ENCODE results near the gene KRTAP9-1.
"Not testable (repeated sequence)": the region's sequence is repeated elsewhere in the genome, so short reads cannot be mapped to it uniquely, and the experiment has no call there.

KRTAP9-1 gene

DNA sequence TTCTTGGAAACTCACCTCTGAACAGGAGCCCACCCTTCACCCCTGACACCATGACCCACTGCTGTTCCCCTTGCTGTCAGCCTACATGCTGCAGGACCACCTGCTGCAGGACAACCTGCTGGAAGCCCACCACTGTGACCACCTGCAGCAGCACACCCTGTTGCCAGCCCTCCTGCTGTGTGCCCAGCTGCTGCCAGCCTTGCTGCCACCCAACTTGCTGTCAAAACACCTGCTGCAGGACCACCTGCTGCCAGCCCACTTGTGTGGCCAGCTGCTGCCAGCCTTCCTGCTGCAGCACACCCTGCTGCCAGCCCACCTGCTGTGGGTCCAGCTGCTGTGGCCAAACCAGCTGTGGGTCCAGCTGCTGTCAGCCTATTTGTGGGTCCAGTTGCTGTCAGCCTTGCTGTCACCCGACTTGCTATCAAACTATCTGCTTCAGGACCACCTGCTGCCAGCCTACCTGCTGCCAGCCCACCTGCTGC lies at the start of gene KRTAP9-1:
KRTAP9-1 (plus strand) TSS at position 51 of the 482 bp plus-strand sequence; CDS start at position 51, 0 bp downstream.
- not testable (repeated sequence) for H3K9me3 ChIP-seq (ENCODE audit: control insufficient read depth, insufficient read depth, low read length); H3K4me1 ChIP-seq (ENCODE audit: control insufficient read depth, insufficient read depth, low read length); H3K9ac ChIP-seq (ENCODE audit: low read depth, low read length); H3K27me3 ChIP-seq (ENCODE audit: control insufficient read depth, insufficient read depth, low read length); H3K36me3 ChIP-seq (ENCODE audit: control insufficient read depth, insufficient read depth, low read length); H3K4me3 ChIP-seq (ENCODE audit: low read depth, low read length)

- Histone ChIP-seq H3K9ac (ENCODE audit: low read depth, low read length) (no peak within 1 kb of the TSS), H3K27me3 (ENCODE audit: control insufficient read depth, insufficient read depth, low read length) (no peaks in the 10 kb centered on the region)
Observed at GRCh38 chr17:41140360-41141131, 49.1 kb upstream of the KRTAP9-1 start, which contains the start of gene KRTAP4-6. KRTAP4-6 (minus strand) TSS chr17:41140544; CDS start chr17:41140487, 57 bp downstream.

GRCh38 chr17:41141361-41141760 lies 48.3 kb upstream of the KRTAP9-1 start:
- Histone ChIP-seq H3K36me3 (ENCODE audit: control insufficient read depth, insufficient read depth, low read length) (no peaks in the 10 kb centered on the region), H3K9me3 (ENCODE audit: control insufficient read depth, insufficient read depth, low read length) (no peaks in the 10 kb centered on the region), H3K4me3 (ENCODE audit: low read depth, low read length) (no peak overlapping the region)

More at GRCh38 chr17:41140360-41141131, 49.1 kb upstream of the KRTAP9-1 start, which contains the start of gene KRTAP4-6:
- no peaks in the 10 kb centered on the region for H3K36me3 ChIP-seq (ENCODE audit: control insufficient read depth, insufficient read depth, low read length)
- H3K4me3 ChIP-seq (ENCODE audit: low read depth, low read length): no peak within 1 kb of the TSS
- no peaks in the 10 kb centered on the region for H3K4me1 ChIP-seq (ENCODE audit: control insufficient read depth, insufficient read depth, low read length)
- H3K9me3 ChIP-seq (ENCODE audit: control insufficient read depth, insufficient read depth, low read length): no peaks in the 10 kb centered on the region

GRCh38 chr17:41144846-41145245 lies 44.8 kb upstream of the KRTAP9-1 start:
- Histone ChIP-seq H3K4me1 (ENCODE audit: control insufficient read depth, insufficient read depth, low read length) (no peaks in the 10 kb centered on the region), H3K9ac (ENCODE audit: low read depth, low read length) (no peak overlapping the region), H3K9me3 (ENCODE audit: control insufficient read depth, insufficient read depth, low read length) (no peaks in the 10 kb centered on the region), H3K4me3 (ENCODE audit: low read depth, low read length) (no peak overlapping the region), H3K27me3 (ENCODE audit: control insufficient read depth, insufficient read depth, low read length) (no peaks in the 10 kb centered on the region), H3K36me3 (ENCODE audit: control insufficient read depth, insufficient read depth, low read length) (no peaks in the 10 kb centered on the region)

More at GRCh38 chr17:41141361-41141760, 48.3 kb upstream of the KRTAP9-1 start:
- Histone ChIP-seq H3K4me1 (ENCODE audit: control insufficient read depth, insufficient read depth, low read length) (no peaks in the 10 kb centered on the region), H3K27me3 (ENCODE audit: control insufficient read depth, insufficient read depth, low read length) (no peaks in the 10 kb centered on the region), H3K9ac (ENCODE audit: low read depth, low read length) (no peak overlapping the region)

DNA sequence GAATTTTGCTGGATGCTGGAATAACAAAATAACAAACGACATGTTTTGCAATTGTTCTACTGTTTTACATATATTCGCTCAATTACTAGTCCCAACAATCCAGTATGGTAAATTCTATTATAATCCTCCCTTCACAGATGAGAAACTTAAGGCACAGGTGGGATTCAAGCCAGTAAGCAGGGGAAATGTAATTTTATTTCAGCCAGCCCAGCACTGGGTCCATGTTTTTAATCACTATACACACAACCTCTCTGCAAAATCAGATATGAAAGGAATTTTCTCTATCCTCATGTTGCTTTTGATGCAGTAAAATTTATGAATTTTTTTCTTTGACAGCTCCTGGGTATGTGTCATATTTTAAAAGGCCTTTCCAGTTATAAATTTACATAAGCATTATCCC lies 44.4 kb upstream of the KRTAP9-1 start:
- Histone ChIP-seq H3K9me3 (ENCODE audit: control insufficient read depth, insufficient read depth, low read length) (no peaks in the 10 kb centered on the region), H3K36me3 (ENCODE audit: control insufficient read depth, insufficient read depth, low read length) (no peaks in the 10 kb centered on the region), H3K9ac (ENCODE audit: low read depth, low read length) (no peak overlapping the region), H3K4me3 (ENCODE audit: low read depth, low read length) (no peak overlapping the region), H3K27me3 (ENCODE audit: control insufficient read depth, insufficient read depth, low read length) (no peaks in the 10 kb centered on the region), H3K4me1 (ENCODE audit: control insufficient read depth, insufficient read depth, low read length) (no peaks in the 10 kb centered on the region)

DNA sequence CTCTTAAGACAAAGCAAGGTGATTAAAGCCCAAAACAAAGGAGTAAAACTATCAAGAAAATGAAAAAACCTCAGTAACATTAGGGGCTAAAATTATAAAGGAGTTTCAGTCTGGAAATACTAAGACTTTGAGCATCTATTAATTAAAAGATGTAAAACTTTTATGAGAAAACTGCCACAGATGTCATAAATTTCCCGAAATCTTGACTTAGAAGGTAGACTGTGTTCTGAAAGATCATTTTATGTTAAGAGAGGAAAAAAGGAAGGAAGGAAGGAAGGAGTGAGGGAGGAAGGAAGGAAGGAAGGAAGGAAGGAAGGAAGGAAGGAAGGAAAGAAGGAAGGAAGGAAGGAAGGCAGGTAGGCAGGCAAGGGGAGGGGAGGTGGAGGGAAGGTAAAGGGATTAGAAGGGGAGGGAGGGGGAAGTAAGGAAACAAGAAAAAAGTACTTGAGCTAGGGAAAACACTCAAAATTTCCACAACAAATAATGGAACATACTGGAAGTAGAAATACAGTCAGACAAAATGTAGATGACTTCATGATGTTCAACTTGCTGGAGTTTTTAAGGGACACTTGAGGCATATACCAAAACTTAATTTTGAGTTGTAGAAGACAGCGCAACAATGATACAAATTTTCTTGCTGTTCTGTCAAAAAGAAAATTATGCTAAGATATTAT lies 42.0 kb upstream of the KRTAP9-1 start:
- Histone ChIP-seq H3K4me1 (ENCODE audit: control insufficient read depth, insufficient read depth, low read length) (no peaks in the 10 kb centered on the region), H3K9ac (ENCODE audit: low read depth, low read length) (no peak overlapping the region), H3K9me3 (ENCODE audit: control insufficient read depth, insufficient read depth, low read length) (no peaks in the 10 kb centered on the region), H3K27me3 (ENCODE audit: control insufficient read depth, insufficient read depth, low read length) (no peaks in the 10 kb centered on the region), H3K36me3 (ENCODE audit: control insufficient read depth, insufficient read depth, low read length) (no peaks in the 10 kb centered on the region), H3K4me3 (ENCODE audit: low read depth, low read length) (no peak overlapping the region)

- H3K27me3 ChIP-seq (ENCODE audit: control insufficient read depth, insufficient read depth, low read length); H3K9ac ChIP-seq (ENCODE audit: low read depth, low read length); H3K4me1 ChIP-seq (ENCODE audit: control insufficient read depth, insufficient read depth, low read length); H3K4me3 ChIP-seq (ENCODE audit: low read depth, low read length); H3K9me3 ChIP-seq (ENCODE audit: control insufficient read depth, insufficient read depth, low read length); H3K36me3 ChIP-seq (ENCODE audit: control insufficient read depth, insufficient read depth, low read length): not testable (repeated sequence)
Observed at GRCh38 chr17:41148971-41149651, 40.6 kb upstream of the KRTAP9-1 start.

DNA sequence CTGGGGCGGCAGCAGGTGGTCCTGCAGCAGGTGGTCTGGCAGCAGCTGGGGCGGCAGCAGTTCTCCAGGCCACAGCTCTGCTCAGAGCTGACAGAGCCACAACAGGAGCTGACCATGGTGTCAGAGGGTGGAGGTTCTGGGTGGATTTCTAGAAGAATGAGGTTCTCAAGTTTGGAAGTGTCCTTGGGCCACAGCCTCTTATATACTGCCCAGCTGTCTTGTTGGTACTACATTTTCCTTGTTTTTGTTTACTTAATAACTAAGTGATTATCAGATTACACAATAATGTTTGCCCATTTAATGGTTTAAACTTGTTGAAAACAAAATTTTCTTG lies 40.1 kb upstream of the KRTAP9-1 start, which contains the start of gene KRTAP4-5:
KRTAP4-5 (minus strand) TSS at position 174 of the 334 bp plus-strand sequence; CDS start at position 116, 58 bp downstream.
- H3K9me3 ChIP-seq (ENCODE audit: control insufficient read depth, insufficient read depth, low read length): no peaks in the 10 kb centered on the region
- no peaks in the 10 kb centered on the region for H3K4me1 ChIP-seq (ENCODE audit: control insufficient read depth, insufficient read depth, low read length)
- H3K27me3 ChIP-seq (ENCODE audit: control insufficient read depth, insufficient read depth, low read length): no peaks in the 10 kb centered on the region
- no peak within 1 kb of the TSS for H3K4me3 ChIP-seq (ENCODE audit: low read depth, low read length)
- H3K9ac ChIP-seq (ENCODE audit: low read depth, low read length): no peak within 1 kb of the TSS
- no peaks in the 10 kb centered on the region for H3K36me3 ChIP-seq (ENCODE audit: control insufficient read depth, insufficient read depth, low read length)

DNA sequence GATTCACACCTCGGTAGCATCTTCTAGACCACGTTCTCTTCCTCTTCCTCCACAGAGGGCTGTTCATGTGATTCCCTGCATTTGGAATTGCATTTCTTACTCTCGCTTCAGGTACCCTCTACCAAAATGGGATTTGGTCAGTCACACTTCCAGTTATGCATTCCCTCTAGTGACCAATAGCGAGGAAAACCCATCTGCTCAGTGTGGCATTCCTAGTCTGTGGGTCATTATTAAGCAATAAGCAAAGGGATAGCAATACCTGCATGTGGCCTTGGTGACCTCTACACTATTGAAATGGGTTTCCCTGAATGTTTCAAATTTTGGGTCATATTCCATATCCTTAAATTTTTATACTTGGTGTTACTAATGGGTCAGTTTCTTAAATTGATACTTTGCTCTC lies 39.7 kb upstream of the KRTAP9-1 start:
- Histone ChIP-seq H3K9ac (ENCODE audit: low read depth, low read length) (no peak overlapping the region), H3K4me3 (ENCODE audit: low read depth, low read length) (no peak overlapping the region), H3K4me1 (ENCODE audit: control insufficient read depth, insufficient read depth, low read length) (no peaks in the 10 kb centered on the region)

DNA sequence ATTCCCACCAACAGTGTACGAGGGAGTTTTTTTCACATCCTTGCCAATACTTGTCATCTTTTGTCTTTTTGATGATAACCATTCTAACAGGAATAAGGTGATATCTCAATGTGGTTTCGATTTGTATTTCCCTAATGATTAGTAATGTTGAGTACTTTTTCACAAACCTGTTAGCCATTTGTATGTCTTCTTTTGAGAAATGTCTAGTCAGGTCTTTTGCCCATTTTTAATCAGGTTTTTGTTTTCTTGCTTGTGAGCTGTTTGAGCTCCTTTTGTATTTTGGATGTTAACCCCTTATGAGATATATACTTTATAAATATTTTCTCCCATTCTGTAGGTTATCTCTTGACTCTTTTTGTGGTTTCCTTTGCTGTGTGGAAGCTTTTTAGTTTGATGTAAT lies 38.2 kb upstream of the KRTAP9-1 start:
- Histone ChIP-seq H3K27me3 (ENCODE audit: control insufficient read depth, insufficient read depth, low read length) (no peaks in the 10 kb centered on the region), H3K4me3 (ENCODE audit: low read depth, low read length) (no peak overlapping the region), H3K4me1 (ENCODE audit: control insufficient read depth, insufficient read depth, low read length) (no peaks in the 10 kb centered on the region), H3K36me3 (ENCODE audit: control insufficient read depth, insufficient read depth, low read length) (no peaks in the 10 kb centered on the region), H3K9ac (ENCODE audit: low read depth, low read length) (no peak overlapping the region), H3K9me3 (ENCODE audit: control insufficient read depth, insufficient read depth, low read length) (no peaks in the 10 kb centered on the region)

More for the DNA sequence above, 39.7 kb upstream of the KRTAP9-1 start:
- Histone ChIP-seq H3K27me3 (ENCODE audit: control insufficient read depth, insufficient read depth, low read length) (no peaks in the 10 kb centered on the region), H3K36me3 (ENCODE audit: control insufficient read depth, insufficient read depth, low read length) (no peaks in the 10 kb centered on the region), H3K9me3 (ENCODE audit: control insufficient read depth, insufficient read depth, low read length) (no peaks in the 10 kb centered on the region)

GRCh38 chr17:41153856-41154255 lies 35.8 kb upstream of the KRTAP9-1 start:
- H3K9me3 ChIP-seq (ENCODE audit: control insufficient read depth, insufficient read depth, low read length): no peaks in the 10 kb centered on the region
- no peak overlapping the region for H3K9ac ChIP-seq (ENCODE audit: low read depth, low read length)
- H3K4me1 ChIP-seq (ENCODE audit: control insufficient read depth, insufficient read depth, low read length): no peaks in the 10 kb centered on the region
- no peak overlapping the region for H3K4me3 ChIP-seq (ENCODE audit: low read depth, low read length)
- H3K27me3 ChIP-seq (ENCODE audit: control insufficient read depth, insufficient read depth, low read length): no peaks in the 10 kb centered on the region
- H3K36me3 ChIP-seq (ENCODE audit: control insufficient read depth, insufficient read depth, low read length): no peaks in the 10 kb centered on the region
